ENCODE measurements around the gene ATRN. TPM values are rescaled to one million over a fixed set of nuclear protein-coding genes. Genes with fewer than 3 reads are reported as not detected.
"Not testable (repeated sequence)": the region's sequence is repeated elsewhere in the genome, so short reads cannot be mapped to it uniquely, and the experiment has no call there.

The ATRN gene
- total RNA-seq, 1 donor from 2014 or later: 30.0 TPM

DNA sequence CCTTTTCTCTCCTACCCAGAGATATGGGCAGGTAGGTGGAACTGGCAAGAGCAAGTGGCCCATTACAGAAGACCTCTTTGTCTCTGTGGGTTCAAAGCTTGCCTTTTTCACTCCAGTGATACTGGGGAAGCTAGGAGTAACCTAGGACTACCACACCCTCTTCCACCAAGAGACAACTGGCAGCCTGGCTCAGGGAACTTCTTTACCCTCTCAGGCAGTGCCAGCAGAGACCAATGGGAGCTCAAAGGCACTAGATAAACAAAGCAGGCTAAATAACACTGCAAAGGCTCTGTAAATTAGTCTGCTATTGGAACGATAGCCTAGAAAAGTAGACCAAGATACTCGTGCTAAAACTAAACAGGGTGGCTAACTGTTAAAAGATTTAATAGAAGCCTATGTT, 32.1 kb downstream of the ATRN start:
- DNase-seq: no peak
- ATAC-seq (ENCODE audit: poor library complexity): no peak
- intact Hi-C loops (cut with DNase I): no loop called here

DNA sequence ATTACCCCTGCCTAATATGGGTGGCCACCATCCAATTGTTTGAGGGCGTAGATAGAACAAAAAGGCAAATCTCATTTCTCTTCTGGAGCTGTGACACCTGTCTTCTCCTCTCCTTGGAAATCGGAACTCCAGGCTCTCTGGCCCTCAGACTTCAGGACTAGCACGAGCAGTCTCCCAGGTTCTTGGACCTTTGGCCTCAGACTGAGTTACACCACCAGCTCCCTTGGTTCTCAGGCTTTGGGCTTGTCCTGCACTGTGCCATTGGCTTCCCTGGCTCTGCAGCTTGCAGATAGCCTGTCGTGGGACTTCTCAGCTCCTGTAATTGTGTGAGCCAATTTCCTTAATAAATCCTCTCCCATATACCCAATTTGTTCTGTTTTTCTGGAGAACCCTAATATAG, 34.3 kb downstream of the ATRN start:
- intact Hi-C loops (cut with DNase I): no loop called here
- ATAC-seq (ENCODE audit: poor library complexity): no peak

DNA sequence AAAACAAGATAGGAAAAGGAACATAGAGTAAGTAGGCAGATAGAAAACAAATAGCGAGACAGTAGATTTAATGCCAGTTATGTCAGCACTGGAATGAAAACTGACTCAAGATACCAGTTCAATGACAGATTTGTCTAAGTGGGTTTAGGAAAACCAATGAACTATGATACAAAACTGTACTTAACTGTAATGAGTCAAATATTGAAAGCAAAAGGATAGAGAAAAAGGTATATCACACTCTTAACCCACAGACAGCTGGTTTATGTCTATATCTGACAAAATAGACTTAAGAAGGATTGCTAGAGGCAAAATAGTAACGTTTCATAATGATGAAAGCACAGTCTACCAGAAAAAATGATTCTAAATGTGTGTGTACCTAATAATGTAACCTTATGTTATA, 38.2 kb downstream of the ATRN start:
- intact Hi-C loops (cut with DNase I): no loop called here
- ATAC-seq (ENCODE audit: poor library complexity) (no peak), DNase-seq (no peak)

More for the DNA sequence above, 34.3 kb downstream of the ATRN start:
- no peak for DNase-seq

DNA sequence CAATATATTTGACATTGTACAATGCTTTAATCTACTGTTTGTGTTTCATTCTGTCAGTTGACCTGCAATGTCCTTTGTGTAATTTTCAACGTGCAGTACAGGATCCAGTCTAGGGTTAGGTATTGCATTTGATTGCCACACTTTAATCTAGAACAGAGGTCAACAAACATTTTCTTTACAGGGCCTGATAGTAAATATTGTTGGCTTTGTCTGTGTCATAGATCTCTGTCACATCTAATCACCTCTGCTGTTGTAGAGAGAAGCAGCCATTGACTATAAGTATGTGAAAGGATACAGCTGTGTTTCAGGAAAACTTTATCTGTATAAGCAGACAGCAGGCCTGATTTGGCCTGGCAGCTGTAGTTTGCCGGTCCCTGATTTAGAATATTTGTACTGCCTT, 39.3 kb downstream of the ATRN start:
- intact Hi-C loops (cut with DNase I): no loop called here
- DNase-seq: no peak

DNA sequence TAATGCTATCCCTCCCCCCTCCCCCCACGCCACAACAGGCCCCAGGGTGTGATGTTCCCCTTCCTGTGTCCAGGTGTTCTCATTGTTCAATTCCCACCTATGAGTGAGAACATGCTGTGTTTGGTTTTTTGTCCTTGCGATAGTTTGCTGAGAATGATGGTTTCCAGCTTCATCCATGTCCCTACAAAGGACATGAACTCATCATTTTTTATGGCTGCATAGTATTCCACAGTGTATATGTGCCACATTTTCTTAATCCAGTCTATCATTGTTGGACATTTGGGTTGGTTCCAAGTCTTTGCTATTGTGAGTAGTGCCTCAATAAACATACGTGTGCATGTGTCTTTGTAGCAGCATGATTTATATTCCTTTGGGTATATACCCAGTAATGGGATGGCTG, 41.4 kb downstream of the ATRN start:
- DNase-seq; intact Hi-C loops (cut with DNase I); ATAC-seq (ENCODE audit: poor library complexity): not testable (repeated sequence)

More for the DNA sequence above, 39.3 kb downstream of the ATRN start:
- peak; percentile 27 for ATAC-seq (ENCODE audit: poor library complexity)

DNA sequence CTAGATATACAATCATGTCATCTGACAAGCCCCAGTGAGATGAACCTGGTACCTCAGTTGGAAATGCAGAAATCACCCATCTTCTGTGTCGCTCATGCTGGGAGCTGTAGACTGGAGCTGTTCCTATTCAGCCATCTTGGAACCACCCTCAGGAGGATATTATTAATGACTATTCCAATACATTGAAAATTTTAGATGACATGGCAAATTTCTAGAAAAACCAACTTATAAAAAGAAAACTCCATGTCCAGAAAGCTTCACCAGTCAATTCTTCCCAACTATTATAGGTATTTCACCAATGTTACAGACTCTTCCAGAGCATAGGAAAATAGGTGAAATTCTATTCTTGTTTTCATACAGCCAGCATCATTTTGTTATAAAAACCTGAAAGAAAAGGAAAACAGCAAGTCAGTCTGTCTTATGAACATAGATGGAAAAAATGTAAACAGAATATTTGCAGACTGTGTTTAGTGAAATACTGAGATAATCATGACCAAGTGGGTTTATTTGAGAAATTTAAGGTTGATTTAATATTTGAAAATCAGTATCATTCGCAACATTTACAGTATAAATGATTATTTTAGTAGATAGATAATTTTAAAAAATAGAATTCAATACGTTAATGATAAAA, 43.3 kb downstream of the ATRN start:
- ATAC-seq (ENCODE audit: poor library complexity): no peak
- DNase-seq: no peak
- intact Hi-C loops (cut with DNase I): no loop called here

DNA sequence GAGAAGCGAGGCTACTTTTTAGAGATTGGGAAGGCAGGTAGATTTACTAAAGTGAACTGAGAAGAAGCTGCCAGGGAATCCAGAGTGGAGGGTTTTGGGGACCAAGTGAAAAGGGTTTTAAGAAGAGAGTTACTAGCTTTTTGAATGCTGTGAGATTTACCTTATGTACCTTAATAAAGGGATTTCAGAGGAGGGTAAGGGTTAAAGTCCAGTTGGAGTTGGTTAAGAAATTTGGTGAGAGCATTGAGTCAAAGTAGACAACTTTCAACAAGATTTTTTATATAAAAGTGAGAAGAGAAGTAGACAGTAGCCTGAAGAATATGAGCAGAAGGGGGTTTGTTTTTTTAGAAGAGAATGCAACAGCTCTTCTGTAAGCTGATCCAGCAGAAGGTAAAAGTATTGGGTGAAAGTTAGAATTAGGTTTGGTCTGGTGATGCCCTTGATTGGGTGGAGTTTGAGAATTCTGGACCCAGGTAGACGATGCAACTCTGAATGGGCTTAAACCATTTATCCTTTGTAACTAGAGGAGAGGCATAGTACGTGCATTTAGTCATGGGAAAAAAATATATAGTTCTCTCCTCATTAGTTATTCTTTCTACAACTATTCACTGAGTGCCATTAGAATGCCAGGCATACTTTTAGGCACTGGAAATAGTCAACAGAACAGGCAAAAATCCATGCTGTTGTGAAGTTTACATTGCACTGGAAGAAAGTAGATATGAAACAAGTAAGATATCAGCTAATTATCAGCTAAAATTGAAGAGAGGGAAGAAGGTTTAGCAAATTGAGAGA, 44.8 kb downstream of the ATRN start:
- ATAC-seq (ENCODE audit: poor library complexity) (no peak), DNase-seq (no peak)
- intact Hi-C loops (cut with DNase I): no loop called here

DNA sequence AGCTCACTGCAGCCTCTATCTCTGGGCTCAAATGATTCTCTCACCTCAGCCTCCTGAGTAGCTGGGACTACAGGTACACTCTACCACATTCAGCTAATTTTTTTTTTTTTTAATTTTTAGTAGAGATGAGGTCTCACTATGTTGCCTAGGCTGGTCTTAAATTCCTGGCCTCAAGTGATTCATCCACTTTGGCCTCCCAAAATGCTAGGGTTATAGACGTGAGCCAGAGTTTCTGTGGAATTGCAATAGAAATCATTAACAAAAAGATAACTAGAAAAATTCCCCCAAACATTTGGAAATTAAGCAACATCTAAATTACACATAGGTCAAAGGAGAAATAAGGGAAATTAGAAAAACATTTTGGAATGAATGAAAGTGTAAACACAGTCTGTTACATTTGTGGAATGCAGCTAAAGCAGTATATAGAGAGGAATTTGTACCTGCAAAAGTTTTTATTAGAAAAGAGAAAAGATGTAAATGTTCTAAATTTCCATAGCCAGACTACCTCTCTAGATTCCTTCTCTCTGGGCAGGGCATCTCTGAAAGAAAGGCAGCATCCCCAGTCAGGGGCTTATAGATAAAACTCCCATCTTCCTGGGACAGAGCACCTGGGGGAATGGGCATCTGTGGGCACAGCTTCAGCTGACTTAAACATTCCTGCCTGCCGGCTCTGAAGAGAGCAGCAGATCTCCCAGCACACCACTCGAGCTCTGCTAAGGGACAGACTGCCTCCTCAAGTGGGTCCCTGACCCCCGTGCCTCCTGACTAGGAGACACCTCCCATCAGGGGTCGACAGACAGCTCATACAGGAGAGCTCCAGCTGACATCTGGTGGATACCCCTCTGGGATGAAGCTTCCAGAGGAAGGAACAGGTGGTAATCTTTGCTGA, 51.3 kb downstream of the ATRN start:
- intact Hi-C loops (cut with DNase I): no loop called here
- ATAC-seq (ENCODE audit: poor library complexity) (no peak), DNase-seq (no peak)

DNA sequence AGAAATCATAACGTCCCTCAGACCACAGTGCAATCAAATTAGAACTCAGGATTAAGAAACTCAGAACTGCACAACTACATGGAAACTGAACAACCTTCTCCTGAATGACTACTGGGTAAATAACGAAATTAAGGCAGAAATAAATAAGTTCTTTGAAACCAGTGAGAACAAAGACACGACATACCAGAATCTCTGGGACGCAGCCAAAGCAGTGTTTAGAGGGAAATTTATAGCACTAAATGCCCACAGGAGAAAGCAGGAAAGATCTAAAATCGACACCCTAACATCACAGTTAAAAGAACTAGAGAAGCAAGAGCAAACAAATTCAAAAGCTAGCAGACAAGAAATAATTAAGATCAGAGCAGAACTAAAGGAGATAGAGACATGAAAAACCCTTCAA, 53.9 kb downstream of the ATRN start:
- DNase-seq; ATAC-seq (ENCODE audit: poor library complexity); intact Hi-C loops (cut with DNase I): not testable (repeated sequence)

DNA sequence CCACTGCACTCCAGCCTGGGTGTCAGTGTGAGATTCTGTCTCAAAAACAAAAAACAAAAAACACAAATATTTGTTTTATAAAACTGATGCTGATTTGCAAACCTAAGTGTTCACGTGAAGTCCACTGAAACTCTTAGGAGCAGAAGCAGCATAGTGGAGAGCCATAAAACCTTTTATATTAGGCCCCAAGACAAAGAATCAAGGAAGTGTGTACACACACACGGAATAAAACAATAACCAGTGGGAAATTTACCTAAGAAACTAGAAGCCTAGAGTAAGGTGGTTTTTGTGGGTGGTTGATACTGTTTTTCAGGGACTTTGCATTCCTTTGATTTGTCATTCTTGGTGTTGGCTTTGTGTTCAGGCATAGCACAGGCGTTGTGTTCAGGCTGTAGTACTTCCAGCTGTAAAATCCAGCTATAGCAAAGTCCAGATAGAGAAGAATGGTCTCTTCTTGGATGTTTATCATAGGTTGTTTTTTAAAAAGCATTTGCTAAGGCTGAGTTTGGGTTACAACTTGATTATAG, 61.3 kb downstream of the ATRN start:
- intact Hi-C loops (cut with DNase I): no loop called here
- no peak for ATAC-seq (ENCODE audit: poor library complexity)
- DNase-seq: no peak

DNA sequence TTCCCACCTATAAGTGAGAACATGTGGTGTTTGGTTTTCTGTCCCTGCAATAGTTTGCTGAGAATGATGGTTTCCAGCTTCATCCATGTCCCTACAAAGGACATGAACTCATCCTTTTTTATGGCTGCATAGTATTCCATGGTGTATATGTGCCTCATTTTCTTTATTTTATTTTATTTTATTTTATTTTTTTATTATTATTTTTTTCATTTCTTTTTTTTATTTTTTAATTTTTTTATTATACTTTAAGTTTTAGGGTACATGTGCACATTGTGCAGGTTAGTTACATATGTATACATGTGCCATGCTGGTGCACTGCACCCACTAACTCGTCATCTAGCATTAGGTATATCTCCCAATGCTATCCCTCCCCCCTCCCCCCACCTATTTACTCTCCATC, 66.9 kb downstream of the ATRN start:
- intact Hi-C loops (cut with DNase I); DNase-seq; ATAC-seq (ENCODE audit: poor library complexity): not testable (repeated sequence)

DNA sequence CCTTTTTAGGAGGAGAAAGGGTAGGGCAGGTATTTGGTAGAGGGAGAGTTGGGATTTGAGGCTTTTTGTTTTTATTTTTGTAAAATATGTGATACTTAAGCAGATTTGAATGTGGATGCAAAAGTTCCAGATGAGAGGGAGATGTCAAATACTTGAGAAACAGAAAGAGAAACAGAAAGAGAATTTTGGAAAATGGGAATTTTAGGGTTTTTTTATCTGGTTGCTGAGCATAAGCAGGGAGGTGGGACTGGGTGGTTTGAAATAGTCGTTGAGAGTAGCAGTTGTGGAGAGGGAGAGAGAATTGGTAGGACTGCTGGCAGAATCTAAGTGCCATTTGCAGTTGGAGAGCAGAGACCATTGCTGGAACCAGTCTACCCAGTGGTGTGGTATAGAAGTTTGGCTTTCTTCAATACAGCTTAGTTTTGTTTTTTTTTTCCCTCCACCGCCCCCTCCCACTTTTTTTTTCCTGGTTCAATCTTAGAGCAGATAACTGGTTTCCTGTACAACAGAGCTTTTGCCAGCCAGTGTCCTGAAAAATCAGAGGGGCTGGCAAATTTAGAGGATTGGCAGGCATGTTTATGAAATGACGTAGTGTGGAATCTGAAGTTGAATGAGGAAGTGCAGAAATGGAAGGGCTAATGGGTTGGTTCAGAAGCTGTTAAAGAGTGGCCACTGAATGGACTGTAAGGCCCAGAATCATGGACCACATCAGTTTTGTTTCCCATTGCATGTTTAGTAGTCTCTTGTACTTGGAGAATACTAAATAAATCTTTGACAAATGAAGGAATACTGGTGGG, 68.7 kb downstream of the ATRN start:
- ATAC-seq (ENCODE audit: poor library complexity) (peak; percentile 18), DNase-seq (no peak)
- intact Hi-C loops (cut with DNase I): no loop called here

DNA sequence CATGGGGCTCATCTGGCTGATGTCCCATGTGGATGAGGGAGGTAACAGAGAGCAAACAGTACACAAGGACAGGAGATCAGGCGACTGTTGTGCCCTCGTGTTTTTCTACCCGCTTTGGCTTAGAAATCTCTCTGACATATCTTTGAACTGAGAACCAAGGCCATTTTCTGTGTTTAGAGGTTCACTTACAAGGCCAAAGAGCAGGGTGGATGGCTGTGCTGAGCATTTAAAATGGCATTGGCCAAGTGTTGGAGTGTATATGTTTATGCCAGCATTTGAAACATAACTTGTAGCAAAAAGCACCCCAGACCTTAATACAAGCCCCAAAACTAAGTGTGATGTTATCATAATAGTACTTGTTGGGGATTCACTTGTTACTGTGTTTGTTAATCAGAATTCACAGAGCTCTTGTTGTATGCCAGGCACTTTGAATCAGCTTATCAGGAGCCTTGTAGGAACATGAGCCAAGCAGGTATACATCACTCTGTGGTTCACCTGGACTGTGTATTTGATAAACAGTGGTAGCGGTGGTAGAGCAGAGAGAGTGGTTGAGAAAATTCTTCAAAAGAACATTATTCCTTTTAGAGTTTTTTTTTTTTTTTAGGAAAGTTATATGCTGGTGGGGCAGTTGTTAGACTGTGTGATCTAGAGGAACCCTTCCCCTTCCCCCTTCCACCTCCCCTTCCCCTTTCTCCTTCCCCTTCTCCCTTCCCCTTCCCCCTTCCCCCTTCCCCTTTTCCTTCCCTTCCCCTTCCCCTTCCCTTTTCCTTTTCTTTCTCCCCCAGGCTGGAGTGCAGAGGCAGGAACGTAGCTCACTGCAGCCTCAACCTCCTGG, 71.3 kb downstream of the ATRN start:
- intact Hi-C loops (cut with DNase I): no loop called here
- ATAC-seq (ENCODE audit: poor library complexity) (no peak), DNase-seq (no peak)

DNA sequence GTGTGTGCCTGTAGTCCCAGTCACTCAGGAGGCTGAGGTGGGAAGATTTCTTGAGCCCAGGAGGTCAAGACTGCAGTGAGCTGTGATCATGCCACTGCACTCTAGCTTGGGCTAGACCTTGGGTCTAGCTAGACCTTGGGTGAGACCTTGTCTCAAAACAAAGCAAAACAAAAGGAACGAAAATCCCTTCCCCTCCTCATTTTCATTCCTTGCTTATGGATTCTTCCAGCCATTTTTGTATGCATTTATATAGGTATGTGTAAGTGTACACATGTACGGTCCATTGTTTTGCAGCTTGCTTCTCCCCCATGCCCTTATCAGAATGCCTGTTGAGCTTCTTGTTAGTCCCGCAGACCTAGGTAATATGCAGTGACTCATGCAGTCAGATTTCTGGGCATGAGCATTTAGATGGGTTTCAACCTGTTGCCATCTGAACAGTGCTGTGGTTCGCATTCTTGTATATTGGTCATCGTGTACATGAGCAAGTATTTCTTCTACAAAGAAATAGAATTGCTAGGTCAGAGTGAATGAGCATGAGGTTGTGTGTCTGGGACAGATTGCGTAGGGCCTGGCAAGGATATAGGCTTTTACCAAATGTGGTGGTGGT, 73.2 kb downstream of the ATRN start:
- DNase-seq (no peak), ATAC-seq (ENCODE audit: poor library complexity) (no peak)
- intact Hi-C loops (cut with DNase I): no loop called here

DNA sequence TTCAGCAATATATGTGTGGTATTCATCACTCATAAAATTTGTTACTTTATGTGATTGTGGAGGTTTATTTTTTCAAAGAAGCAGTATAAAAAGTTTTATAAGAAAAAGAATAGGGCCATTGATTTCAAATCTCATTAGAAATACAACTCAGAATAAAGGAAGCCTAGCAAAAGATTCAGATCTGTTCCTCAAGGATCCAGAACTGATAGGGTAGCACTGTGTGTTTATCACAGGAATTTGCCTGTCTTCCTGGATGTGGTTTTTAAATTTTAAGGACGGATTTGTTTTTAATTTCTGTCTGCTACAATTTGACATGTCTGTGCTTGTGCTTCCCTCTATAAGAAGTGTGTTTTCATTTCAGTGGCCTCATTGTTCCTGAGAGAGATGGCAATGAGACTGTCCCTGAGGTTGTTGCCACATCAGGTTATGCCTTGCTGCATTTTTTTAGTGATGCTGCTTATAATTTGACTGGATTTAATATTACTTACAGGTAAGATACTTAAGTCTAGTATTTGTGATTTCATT, 74.6 kb downstream of the ATRN start:
- ATAC-seq (ENCODE audit: poor library complexity) (no peak), DNase-seq (no peak)
- intact Hi-C loops (cut with DNase I): no loop called here

DNA sequence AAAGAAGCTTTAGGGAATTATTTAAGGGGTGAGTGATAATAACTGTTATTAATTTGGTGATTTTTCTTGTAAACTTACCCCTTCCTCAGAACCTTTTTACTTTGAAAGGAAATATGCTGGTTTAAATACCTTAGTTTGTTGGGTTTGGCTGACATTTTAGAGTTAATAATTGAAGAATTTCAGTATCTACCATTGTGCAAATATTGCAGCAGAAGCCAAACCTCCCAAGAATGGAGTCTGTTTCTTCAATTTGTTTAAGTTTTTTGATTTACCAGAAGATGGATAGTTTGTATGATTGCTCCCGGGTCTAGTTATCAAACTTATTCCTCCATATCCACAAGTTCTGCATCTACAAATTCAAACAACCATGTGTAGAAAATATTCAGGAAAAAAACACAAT, 77.1 kb downstream of the ATRN start:
- intact Hi-C loops (cut with DNase I): no loop called here
- ATAC-seq (ENCODE audit: poor library complexity) (no peak), DNase-seq (no peak)

DNA sequence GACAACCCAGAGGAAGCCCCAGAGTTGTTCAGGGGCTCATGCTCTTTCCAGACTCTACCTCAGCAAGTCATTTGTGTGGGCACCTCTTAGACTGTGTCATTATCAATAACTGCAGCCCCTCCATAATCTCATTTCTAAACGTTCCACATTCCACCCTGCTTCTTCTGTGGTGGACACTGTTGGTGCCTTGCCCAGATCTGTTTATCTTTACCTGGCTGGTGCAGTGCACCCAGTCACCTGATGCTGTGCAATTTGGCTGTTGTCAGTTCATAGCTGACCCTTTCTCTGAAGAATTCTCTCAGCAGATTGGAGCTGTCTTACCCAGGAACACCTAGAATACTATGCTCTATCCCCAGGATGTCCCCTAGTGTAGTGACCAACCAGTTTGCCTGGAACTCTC, 80.0 kb downstream of the ATRN start:
- ATAC-seq (ENCODE audit: poor library complexity): no peak
- intact Hi-C loops (cut with DNase I): no loop called here
- DNase-seq: no peak
